ENCODE results near the gene ETV4.
"Not testable (repeated sequence)": the region's sequence is repeated elsewhere in the genome, so short reads cannot be mapped to it uniquely, and the experiment has no call there.

ETV4 gene

DNA sequence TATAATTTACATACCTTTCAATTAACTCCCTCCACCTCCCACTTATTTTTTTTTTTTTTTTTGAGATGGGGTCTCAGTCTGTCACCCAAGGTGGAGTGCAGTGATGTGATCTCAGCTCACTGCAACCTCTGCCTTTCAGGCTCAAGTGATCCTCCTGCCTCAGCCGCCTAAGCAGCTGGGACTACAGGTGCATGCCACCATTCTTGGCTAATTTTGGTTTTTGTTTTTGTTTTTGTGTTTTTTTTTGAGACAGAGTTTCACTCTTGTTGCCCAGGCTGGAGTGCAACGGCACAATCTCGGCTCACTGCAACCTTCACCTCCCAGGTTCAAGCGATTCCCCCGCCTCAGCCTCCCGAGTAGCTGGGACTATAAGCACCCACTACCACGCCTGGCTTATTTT lies 36.7 kb downstream of the ETV4 start:
- not testable (repeated sequence) for DNase-seq

DNA sequence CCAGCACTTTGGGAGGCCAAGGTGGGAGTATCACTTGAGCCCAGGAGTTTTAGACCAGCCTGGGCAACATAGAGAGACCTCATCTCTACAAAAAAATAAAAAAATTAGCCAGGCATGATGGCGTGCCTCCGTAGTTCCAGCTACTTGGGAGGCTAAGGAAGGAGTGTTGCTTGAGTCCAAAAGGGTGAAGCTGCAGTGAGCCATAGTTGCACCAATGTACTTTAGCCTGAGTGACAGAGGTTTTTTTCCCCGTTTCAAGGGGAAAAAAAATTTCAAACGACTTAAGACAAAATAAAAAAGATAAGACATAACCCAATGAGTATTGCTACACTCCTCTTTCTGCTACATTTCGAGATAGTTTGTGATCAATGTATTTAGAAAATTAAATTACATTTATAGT lies 55.5 kb downstream of the ETV4 start:
- no peak for DNase-seq

DNA sequence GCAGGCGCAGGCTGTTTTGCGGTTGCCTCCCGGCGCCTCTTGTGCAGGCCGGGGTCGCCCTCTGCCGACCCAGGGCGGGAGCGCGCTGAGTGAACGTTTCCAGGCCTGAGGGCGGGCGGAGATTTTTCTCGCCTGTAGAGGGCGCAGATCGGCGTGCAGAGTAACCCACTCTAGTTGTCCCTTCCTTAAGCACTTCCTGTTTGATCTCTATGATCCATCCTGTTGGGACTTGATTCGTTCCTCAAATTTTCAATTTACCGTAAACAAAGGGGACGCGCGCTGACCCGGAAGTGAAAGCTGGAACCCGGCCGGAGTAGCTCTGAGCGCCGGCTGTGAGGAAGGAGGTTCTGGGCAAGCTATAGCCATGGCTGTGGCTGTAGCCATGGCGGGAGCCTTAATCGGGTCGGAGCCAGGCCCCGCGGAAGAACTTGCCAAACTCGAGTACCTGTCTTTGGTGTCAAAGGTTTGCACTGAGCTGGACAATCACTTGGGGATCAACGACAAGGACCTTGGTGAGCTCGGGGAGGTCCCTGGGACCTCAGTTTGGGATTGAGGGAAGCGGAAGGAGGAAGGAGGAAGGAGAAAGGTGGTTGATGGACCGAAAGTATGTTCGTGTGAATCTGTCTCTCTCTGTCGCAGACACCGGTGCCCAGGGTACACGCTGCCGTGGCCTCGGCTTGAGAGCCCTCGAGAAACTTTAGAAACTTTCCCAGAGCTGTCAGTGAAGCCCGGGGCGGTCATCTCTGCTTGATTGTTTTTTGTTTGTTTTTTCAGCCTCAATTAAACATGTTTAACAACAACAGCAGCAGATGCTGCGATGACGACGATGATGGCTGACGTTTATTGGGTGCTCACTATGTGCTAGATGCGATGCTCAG lies 62.2 kb downstream of the ETV4 start, which contains the start of gene DHX8:
Gene DHX8, plus strand, starts transcription at position 302 of the 878 bp plus-strand sequence. Its CDS starts 63 bp downstream, at position 365.
- DNase-seq = peak; percentile 96

DNA sequence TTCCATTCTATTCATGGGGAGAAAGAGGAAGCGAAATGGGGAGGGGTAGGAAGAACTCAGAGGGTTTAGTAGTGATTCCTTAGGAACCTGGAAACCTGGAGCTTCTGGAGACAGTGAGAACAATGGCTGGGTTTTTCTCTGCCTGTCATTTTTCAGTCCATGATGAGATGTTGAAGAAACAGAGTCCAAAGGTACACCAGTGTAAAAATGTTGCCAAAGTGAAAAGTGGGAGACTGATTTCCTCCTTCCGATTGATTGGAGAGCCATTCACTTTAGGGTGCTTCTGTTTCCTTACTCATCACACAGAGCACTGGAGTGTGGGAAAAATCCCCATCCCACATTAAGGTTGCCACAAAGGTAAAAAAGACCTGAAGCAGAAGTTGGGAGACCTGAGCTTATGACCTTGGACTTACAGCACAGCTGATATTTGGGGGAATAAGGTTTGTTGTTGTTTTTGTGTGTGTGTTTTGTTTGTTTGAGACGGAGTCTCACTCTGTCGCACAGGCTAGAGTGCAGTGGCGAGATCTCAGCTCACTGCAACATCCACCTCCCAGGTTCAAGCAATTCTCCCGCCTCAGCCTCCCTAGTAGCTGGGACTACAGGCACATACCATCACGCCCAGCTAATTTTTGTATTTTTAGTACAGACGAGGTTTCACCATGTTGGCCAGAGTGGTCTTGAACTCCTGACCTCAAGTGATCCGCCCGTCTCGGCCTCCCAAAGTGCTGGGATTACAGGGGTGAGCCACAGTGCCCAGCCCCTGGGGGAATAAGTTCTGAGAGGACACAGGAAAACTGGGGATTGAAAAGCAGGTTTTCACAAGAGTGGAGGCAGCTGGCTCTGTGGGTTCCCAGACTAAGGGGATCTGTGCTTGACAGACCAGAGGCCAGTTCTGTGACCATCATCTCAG lies 63.8 kb downstream of the ETV4 start:
- DNase-seq = no peak

DNA sequence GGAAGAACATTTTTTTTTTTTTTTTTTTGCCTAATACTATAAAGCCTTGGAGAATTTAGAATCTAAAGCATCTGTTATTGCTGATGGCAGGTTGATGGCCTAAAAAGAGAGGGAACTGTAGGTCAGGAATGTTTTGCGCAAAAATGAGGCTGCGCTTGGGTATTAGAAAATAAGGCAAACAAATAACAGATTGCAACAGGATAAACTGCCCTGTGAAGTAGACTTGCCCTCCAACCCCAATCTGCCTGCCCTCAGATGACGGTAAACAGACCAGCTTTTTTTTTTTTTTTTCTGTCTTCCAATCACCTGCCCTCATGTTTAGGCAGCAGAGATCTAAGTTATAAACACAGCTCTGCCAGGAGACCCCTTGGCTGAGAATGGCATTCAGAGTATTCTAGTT lies 66.2 kb downstream of the ETV4 start:
- DNase-seq = no peak
